ENCODE data around the gene HCFC1R1.

DNA sequence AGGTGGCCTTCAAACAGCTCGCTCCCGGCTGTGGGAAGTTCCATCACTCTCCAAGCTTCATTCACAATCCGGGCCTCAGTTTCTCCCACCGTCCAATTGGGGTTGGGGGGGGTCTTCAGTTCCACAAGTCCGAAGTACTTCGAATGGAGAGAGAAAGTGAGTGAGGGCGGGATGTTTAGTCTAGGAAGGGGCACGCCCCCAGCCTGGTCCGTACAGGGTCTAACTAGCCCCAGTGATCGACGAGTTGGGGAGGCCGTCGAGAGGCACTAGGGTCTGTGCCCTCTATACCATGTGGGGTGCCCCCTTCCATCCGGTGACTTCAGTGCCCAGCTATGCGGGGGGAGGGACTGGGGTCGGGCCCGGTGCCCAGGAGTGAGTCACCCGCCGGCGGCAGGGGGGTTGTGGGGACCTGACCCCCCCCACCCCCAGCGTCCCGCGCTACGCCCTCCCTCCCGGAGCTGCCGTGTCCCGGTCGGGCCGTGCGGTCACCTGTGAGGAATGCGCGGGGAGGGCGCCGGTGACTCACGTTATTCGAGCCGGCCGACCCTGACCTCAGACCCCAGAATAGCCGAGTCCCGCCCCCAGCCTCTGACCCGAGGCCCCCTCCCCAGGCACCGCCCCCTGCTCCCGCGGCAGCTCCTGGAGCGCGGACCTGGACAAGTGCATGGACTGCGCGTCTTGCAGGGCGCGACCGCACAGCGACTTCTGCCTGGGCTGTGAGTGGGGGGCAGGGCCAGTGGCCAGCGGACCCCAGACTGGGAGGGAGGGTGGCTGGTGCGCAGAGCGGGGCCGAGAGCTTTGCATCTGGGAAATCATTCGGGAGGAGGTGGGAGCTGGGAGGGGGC, 2.9 kb downstream of the HCFC1R1 start:
- TF ChIP-seq TAF1 (IDR thresholded peaks at IDR 0.05; ENCODE audit: borderline replicate concordance, low read depth, low read length) = peak; percentile 53; the same call in 1 of the 2 replicates
- peak; percentile 27; the same call in 1 of the 2 replicates for TF ChIP-seq SIN3A (IDR thresholded peaks at IDR 0.05; ENCODE audit: borderline replicate concordance, low read depth, low read length)
- TF ChIP-seq, protein P1, sequence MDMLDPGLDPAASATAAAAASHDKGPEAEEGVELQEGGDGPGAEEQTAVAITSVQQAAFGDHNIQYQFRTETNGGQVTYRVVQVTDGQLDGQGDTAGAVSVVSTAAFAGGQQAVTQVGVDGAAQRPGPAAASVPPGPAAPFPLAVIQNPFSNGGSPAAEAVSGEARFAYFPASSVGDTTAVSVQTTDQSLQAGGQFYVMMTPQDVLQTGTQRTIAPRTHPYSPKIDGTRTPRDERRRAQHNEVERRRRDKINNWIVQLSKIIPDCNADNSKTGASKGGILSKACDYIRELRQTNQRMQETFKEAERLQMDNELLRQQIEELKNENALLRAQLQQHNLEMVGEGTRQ (IDR thresholded peaks at IDR 0.05; ENCODE audit: borderline replicate concordance, low read depth, low read length) = no peak
- TF ChIP-seq, protein P2, sequence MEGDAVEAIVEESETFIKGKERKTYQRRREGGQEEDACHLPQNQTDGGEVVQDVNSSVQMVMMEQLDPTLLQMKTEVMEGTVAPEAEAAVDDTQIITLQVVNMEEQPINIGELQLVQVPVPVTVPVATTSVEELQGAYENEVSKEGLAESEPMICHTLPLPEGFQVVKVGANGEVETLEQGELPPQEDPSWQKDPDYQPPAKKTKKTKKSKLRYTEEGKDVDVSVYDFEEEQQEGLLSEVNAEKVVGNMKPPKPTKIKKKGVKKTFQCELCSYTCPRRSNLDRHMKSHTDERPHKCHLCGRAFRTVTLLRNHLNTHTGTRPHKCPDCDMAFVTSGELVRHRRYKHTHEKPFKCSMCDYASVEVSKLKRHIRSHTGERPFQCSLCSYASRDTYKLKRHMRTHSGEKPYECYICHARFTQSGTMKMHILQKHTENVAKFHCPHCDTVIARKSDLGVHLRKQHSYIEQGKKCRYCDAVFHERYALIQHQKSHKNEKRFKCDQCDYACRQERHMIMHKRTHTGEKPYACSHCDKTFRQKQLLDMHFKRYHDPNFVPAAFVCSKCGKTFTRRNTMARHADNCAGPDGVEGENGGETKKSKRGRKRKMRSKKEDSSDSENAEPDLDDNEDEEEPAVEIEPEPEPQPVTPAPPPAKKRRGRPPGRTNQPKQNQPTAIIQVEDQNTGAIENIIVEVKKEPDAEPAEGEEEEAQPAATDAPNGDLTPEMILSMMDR (IDR thresholded peaks at IDR 0.05) = no peak
- no peak for TF ChIP-seq RFX5 (IDR thresholded peaks at IDR 0.05; ENCODE audit: low read length)
- peak; percentile 68; the same call in 1 of the 2 replicates for TF ChIP-seq MEF2A (IDR thresholded peaks at IDR 0.05; ENCODE audit: borderline replicate concordance, low read depth)
- TF ChIP-seq RAD21 (IDR thresholded peaks at IDR 0.05; ENCODE audit: low read length) = no peak
- 0 out of 2 replicates have a peak, but pooled peaks have one; percentile 45 for TF ChIP-seq POLR2AphosphoS5 (IDR thresholded peaks at IDR 0.05; ENCODE audit: low read depth, low read length)
- TF ChIP-seq, protein P3, sequence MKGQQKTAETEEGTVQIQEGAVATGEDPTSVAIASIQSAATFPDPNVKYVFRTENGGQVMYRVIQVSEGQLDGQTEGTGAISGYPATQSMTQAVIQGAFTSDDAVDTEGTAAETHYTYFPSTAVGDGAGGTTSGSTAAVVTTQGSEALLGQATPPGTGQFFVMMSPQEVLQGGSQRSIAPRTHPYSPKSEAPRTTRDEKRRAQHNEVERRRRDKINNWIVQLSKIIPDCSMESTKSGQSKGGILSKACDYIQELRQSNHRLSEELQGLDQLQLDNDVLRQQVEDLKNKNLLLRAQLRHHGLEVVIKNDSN (IDR thresholded peaks at IDR 0.05; ENCODE audit: borderline replicate concordance, low read depth) = no peak; the same call in 1 of the 2 replicates
